CD4-positive, alpha-beta T cell (primary cell): ENCODE measurements around the gene GSDME. TPM values are rescaled to one million over a fixed set of nuclear protein-coding genes. Genes with fewer than 3 reads are reported as not detected.

Experiments used
- ATAC-seq: fragments of 200-7000 bp; cut with Tn5 transposase; one replicate; pipeline ENCODE4 v1.10.0; 2022; ENCODE audit warnings: mild to moderate bottlenecking; ENCODE audit not compliant: poor library complexity
- CTCF ChIA-PET: fragments of 350-600 bp; sonication (Branson Sonifier 250); formaldehyde crosslinking; loops from one replicate; lab custom pipeline; 2021; ENCODE audit warnings: antibody characterized with exemption, inconsistent platforms; lab: Charles Lee
- POLR2A ChIA-PET: fragments of 350-600 bp; sonication (Branson Sonifier 250); formaldehyde crosslinking; loops from one replicate; lab custom pipeline; 2021; ENCODE audit warnings: antibody characterized with exemption, inconsistent platforms; lab: Charles Lee
- DNase-seq, 14 experiments: peaks; one replicate each; pipeline ENCODE4 v3.0.0-alpha.2; 2013 to 2020; ENCODE audit warnings: mixed read lengths in 2 of 14
- H3K27ac ChIP-seq, 2 donors: one replicate each; pipeline versions ENCODE4 v1.5.1 to v1.7.0; 2013; ENCODE audit warnings: low read length in 2 of 2, low read depth in 1 of 2, mild to moderate bottlenecking in 1 of 2
- H3K27me3 ChIP-seq, 2 experiments: 1 replicate in 1 of 2; 2 replicates in 1 of 2; pipeline versions ENCODE4 v1.6.1 to v1.7.0; 2013; ENCODE audit warnings: low read length in 2 of 2, control low read depth in 1 of 2, mild to moderate bottlenecking in 1 of 2, moderate library complexity in 1 of 2; ENCODE audit not compliant: insufficient read depth in 2 of 2, control insufficient read depth in 1 of 2
- H3K36me3 ChIP-seq: one replicate; pipeline ENCODE4 v1.6.1; 2013; ENCODE audit warnings: low read length, control low read depth; ENCODE audit not compliant: insufficient read depth
- H3K4me1 ChIP-seq: one replicate; pipeline ENCODE4 v1.6.1; 2013; ENCODE audit warnings: low read length, control low read depth; ENCODE audit not compliant: insufficient read depth
- H3K4me3 ChIP-seq: one replicate; pipeline ENCODE4 v1.5.1; 2013; ENCODE audit warnings: mild to moderate bottlenecking, low read length, moderate library complexity
- H3K9me3 ChIP-seq, 2 experiments: 1 replicate in 1 of 2; 2 replicates in 1 of 2; pipeline versions ENCODE4 v1.6.1 to v1.7.0; 2013; ENCODE audit warnings: low read length in 2 of 2, mild to moderate bottlenecking in 2 of 2, control low read depth in 1 of 2, moderate library complexity in 1 of 2; ENCODE audit not compliant: control insufficient read depth in 1 of 2, insufficient read depth in 1 of 2
- H3K27ac Mint-ChIP-seq: one replicate; pipeline ENCODE4 v1.8.0; 2020; ENCODE audit warnings: mixed read lengths
- H3K27me3 Mint-ChIP-seq: one replicate; pipeline ENCODE4 v1.8.0; 2021; ENCODE audit warnings: mixed read lengths
- H3K36me3 Mint-ChIP-seq: one replicate; pipeline ENCODE4 v1.8.0; 2021; ENCODE audit warnings: low read depth, mixed read lengths
- H3K4me1 Mint-ChIP-seq: one replicate; pipeline ENCODE4 v1.8.0; 2021; ENCODE audit warnings: low read depth, mixed read lengths
- H3K4me3 Mint-ChIP-seq: one replicate; pipeline ENCODE4 v1.8.0; 2020; ENCODE audit warnings: mild to moderate bottlenecking, mixed read lengths
- H3K9me3 Mint-ChIP-seq: one replicate; pipeline ENCODE4 v1.8.0; 2020; ENCODE audit warnings: mixed read lengths
- intact Hi-C, 2 experiments: fragments of 100-400 bp; cut with DNase I in 1 of 2; cut with micrococcal nuclease in 1 of 2; formaldehyde crosslinking; loops; one replicate each; pipeline versions ENCODE4 v1.15.1 to v1.9.0; 2023 to 2025; cut with DNase I, micrococcal nuclease
- total RNA-seq, 174 experiments: library from RNA in 2 of 174; stranded (reverse) in 2 of 174; gene quantifications; one replicate each; pipeline ENCODE4 v1.2.3 and lab custom pipeline; 2021 to 2026
- TF ChIP-seq, protein P1 (sequence below): fragments of 200-600 bp; IDR thresholded peaks from one replicate; pipeline ENCODE4 v1.8.0; 2022; ENCODE audit warnings: antibody characterized with exemption, mild to moderate bottlenecking

Gene GSDME
- total RNA-seq, 2 experiments from 2014 or later: 0.19 TPM; not detected in 1

DNA sequence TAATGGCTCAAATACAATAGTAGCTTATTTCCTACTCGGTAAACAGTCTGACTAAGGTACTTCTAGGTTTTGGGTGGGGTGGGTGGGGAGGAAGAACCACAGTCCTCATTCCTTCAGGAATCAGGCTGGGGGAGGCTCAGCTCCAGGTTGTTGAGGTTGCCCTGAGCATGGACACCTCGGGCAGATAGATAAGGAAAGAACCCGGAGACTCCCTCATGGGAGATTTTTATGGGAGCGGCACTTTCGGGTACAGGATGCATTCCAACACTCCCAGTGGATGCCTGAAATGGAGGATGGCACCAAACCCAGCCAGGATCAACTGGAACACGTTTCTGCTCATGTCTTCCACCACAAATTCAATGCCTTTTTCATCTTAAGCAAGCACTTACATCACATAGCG lies 5.5 kb upstream of the GSDME start:
- ChIA-PET CTCF (no interaction called here), POLR2A (no interaction called here)
- H3K36me3 ChIP-seq: no peaks in the 10 kb centered on the region
- H3K4me3 Mint-ChIP-seq: no peak overlapping the region
- no peak overlapping the region for H3K27ac Mint-ChIP-seq
- H3K9me3 Mint-ChIP-seq: no peaks in the 10 kb centered on the region
- no peaks in the 10 kb centered on the region for H3K9me3 ChIP-seq
- intact Hi-C loops: no loop called here
- TF ChIP-seq, protein P1, sequence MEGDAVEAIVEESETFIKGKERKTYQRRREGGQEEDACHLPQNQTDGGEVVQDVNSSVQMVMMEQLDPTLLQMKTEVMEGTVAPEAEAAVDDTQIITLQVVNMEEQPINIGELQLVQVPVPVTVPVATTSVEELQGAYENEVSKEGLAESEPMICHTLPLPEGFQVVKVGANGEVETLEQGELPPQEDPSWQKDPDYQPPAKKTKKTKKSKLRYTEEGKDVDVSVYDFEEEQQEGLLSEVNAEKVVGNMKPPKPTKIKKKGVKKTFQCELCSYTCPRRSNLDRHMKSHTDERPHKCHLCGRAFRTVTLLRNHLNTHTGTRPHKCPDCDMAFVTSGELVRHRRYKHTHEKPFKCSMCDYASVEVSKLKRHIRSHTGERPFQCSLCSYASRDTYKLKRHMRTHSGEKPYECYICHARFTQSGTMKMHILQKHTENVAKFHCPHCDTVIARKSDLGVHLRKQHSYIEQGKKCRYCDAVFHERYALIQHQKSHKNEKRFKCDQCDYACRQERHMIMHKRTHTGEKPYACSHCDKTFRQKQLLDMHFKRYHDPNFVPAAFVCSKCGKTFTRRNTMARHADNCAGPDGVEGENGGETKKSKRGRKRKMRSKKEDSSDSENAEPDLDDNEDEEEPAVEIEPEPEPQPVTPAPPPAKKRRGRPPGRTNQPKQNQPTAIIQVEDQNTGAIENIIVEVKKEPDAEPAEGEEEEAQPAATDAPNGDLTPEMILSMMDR: no peak
- H3K4me1 Mint-ChIP-seq: no peaks in the 10 kb centered on the region
- peaks cover 79% of the 10 kb centered on the region for H3K27me3 Mint-ChIP-seq
- H3K4me1 ChIP-seq: peaks cover 3% of the 10 kb centered on the region
- H3K36me3 Mint-ChIP-seq: no peaks in the 10 kb centered on the region
- no peak for DNase-seq
- H3K27me3 ChIP-seq: peaks cover 28 to 48% of the 10 kb centered on the region in 2 experiments
- ATAC-seq: no peak
- no peak overlapping the region for H3K4me3 ChIP-seq
- no peak overlapping the region for H3K27ac ChIP-seq

DNA sequence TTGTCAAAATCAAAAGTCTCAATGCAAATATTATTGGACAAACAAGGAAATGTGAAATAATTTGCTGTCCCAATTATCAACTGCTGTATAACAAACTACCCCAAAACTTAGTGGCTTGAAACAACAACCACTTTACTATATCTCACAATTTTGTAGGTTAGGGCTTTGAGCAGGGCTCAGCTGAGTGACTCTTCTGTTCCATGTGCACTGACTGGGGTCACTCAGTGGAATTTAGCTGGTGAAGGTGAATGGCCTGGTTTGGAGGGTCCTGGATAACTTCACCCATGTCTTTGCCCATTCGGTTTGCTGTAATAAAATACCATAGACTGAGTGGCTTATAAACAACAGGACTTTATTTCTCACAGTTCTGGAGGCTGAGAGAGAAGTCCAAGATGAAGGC lies 3.7 kb upstream of the GSDME start:
- peaks cover 8% of the 10 kb centered on the region for H3K4me1 Mint-ChIP-seq
- no peak overlapping the region for H3K4me3 Mint-ChIP-seq
- H3K36me3 ChIP-seq: no peaks in the 10 kb centered on the region
- intact Hi-C loops: no loop called here
- TF ChIP-seq, protein P1: no peak
- H3K9me3 ChIP-seq: peaks cover 0 to 4% of the 10 kb centered on the region in 2 experiments
- no peaks in the 10 kb centered on the region for H3K36me3 Mint-ChIP-seq
- H3K27ac Mint-ChIP-seq: no peak overlapping the region
- H3K27ac ChIP-seq: no peak overlapping the region
- H3K9me3 Mint-ChIP-seq: no peaks in the 10 kb centered on the region
- DNase-seq (no peak), ATAC-seq (no peak)
- peaks cover 19% of the 10 kb centered on the region for H3K4me1 ChIP-seq
- H3K27me3 ChIP-seq: peaks cover 39 to 62% of the 10 kb centered on the region in 2 experiments
- ChIA-PET POLR2A (no interaction called here), CTCF (no interaction called here)
- H3K27me3 Mint-ChIP-seq: peaks cover 83% of the 10 kb centered on the region
- no peak overlapping the region for H3K4me3 ChIP-seq

DNA sequence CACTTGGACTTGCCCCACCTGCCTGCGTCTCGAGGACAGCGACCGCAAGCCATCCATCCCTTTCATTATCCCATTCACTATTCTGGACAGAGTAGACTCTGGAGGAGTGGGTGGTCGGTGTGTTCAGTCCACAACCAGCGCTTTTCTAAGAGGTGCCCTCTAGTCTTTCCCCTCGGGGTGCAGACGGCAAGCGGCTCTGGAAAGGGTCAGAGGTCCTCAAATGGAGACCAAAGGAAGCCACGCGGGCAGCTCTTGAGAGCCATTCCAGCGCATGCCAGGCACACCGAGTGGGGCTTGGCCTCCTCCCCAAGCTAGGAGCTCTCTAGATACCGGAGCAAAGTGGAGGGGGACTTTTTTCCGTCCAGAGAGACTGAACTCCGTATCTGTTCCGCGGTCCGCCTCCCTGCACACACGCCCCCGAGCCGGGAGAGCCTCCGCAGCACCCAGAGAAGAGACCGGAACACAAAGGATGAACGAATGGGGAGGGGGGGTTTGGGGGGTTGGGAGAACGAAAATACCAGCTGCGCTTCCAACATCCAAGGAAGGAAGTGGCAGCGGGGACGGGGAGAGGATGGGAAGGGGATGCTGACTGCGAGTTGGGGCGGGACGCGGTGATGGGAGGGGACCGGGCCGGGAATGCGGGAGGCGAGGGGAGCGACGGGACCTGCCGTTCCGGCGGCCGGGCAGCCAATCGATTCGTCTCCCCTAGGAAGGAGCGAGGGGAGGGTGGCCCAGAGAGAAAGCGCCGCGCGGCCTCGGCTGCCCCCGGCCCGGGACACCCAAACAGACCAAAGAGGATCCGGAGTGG lies 515 bp downstream of the GSDME start:
- CTCF ChIA-PET: interaction anchor here (0.5 kb wide), 1 partner anchor 399 kb away, joined by 3 read pairs; no protein-coding TSS in a partner anchor
- Mint-ChIP-seq H3K4me3 (peak overlapping the region; percentile 91), H3K27me3 (peaks cover 53% of the 10 kb centered on the region), H3K4me1 (peaks cover 23% of the 10 kb centered on the region), H3K27ac (no peak overlapping the region), H3K9me3 (no peaks in the 10 kb centered on the region), H3K36me3 (no peaks in the 10 kb centered on the region)
- H3K27ac ChIP-seq: no peak overlapping the region
- TF ChIP-seq, protein P1: no peak
- peaks cover 24% of the 10 kb centered on the region for H3K4me1 ChIP-seq
- no peaks in the 10 kb centered on the region for H3K36me3 ChIP-seq
- H3K9me3 ChIP-seq: peaks cover 0 to 4% of the 10 kb centered on the region in 2 experiments
- peak overlapping the region; percentile 56 for H3K4me3 ChIP-seq
- DNase-seq (peak in 6 of 14 experiments; percentile 1 to 37 (median 24)), ATAC-seq (peak; percentile 35)
- intact Hi-C loops: no loop called here
- H3K27me3 ChIP-seq: peaks cover 36 to 48% of the 10 kb centered on the region in 2 experiments
- POLR2A ChIA-PET: no interaction called here
